CD14-positive monocyte (primary cell): ENCODE results near the gene CHADL. TPM values are rescaled to one million over a fixed set of nuclear protein-coding genes. Genes with fewer than 3 reads are reported as not detected.

Experiments used
- DNase-seq, 3 donors: peaks; one replicate each; pipeline ENCODE4 v3.0.0-alpha.2; 2011 to 2022
- H2AFZ ChIP-seq: 2 replicates; pipeline ENCODE4 v1.6.0; 2012; ENCODE audit warnings: mild to moderate bottlenecking, low read depth, low read length, inconsistent platforms; ENCODE audit not compliant: insufficient read depth, poor library complexity, severe bottlenecking
- H3K27ac ChIP-seq, 2 donors: 1 replicate in 1 of 2; 2 replicates in 1 of 2; pipeline ENCODE4 v1.5.1; 2012 to 2013; ENCODE audit warnings: low read length in 2 of 2, control low read depth in 1 of 2, inconsistent platforms in 1 of 2, low read depth in 1 of 2, mild to moderate bottlenecking in 1 of 2
- H3K27me3 ChIP-seq, 2 donors: one replicate each; pipeline versions ENCODE4 v1.6.0 to v1.6.1; 2011 to 2013; ENCODE audit warnings: low read length in 2 of 2; ENCODE audit not compliant: control insufficient read depth in 2 of 2, insufficient read depth in 2 of 2
- H3K36me3 ChIP-seq, 2 donors: replicated peaks in 1 of 2; 1 replicate in 1 of 2; 2 replicates in 1 of 2; pipeline versions ENCODE4 v1.5.1 to v1.6.1; 2012 to 2013; ENCODE audit warnings: low read length in 2 of 2, control low read depth in 1 of 2, inconsistent platforms in 1 of 2, mild to moderate bottlenecking in 1 of 2; ENCODE audit not compliant: insufficient read depth in 2 of 2, control insufficient read depth in 1 of 2
- H3K4me1 ChIP-seq, 2 donors: 1 replicate in 1 of 2; 2 replicates in 1 of 2; pipeline versions ENCODE4 v1.5.1 to v1.6.1; 2012 to 2013; ENCODE audit warnings: low read length in 2 of 2, control low read depth in 1 of 2, inconsistent platforms in 1 of 2, mild to moderate bottlenecking in 1 of 2, moderate library complexity in 1 of 2; ENCODE audit not compliant: insufficient read depth in 2 of 2, control insufficient read depth in 1 of 2
- H3K4me2 ChIP-seq: replicated peaks from 2 replicates; pipeline ENCODE3; 2012; ENCODE audit warnings: low read length, moderate library complexity, mild to moderate bottlenecking; ENCODE audit not compliant: poor library complexity, severe bottlenecking; ENCODE audit errors: extremely low read depth
- H3K4me3 ChIP-seq, 3 experiments: fragments of 200-600 bp in 1 of 3; sonication (generic) in 1 of 3; replicated peaks in 1 of 3; 1 replicate in 2 of 3; 2 replicates in 1 of 3; pipeline ENCODE4 v1.5.1; 2011 to 2013; ENCODE audit warnings: low read length in 3 of 3, mild to moderate bottlenecking in 3 of 3, control low read depth in 2 of 3, low read depth in 2 of 3, inconsistent platforms in 1 of 3, moderate library complexity in 1 of 3
- H3K79me2 ChIP-seq: 2 replicates; pipeline ENCODE4 v1.6.0; 2012; ENCODE audit warnings: mild to moderate bottlenecking, control low read depth, inconsistent platforms, low read length, moderate library complexity; ENCODE audit not compliant: insufficient read depth
- H3K9ac ChIP-seq: 2 replicates; pipeline ENCODE4 v1.6.0; 2017; ENCODE audit warnings: low read length, mild to moderate bottlenecking; ENCODE audit not compliant: insufficient read depth, poor library complexity, severe bottlenecking
- H3K9me3 ChIP-seq, 2 donors: replicated peaks in 1 of 2; 1 replicate in 1 of 2; 2 replicates in 1 of 2; pipeline versions ENCODE4 v1.5.1 to v1.6.1; 2012 to 2013; ENCODE audit warnings: low read length in 2 of 2, control low read depth in 1 of 2; ENCODE audit not compliant: control insufficient read depth in 1 of 2, insufficient read depth in 1 of 2
- H4K20me1 ChIP-seq: 2 replicates; pipeline ENCODE4 v1.6.0; 2012; ENCODE audit warnings: mild to moderate bottlenecking, low read length, control low read depth, moderate library complexity; ENCODE audit not compliant: insufficient read depth
- H3K27ac Mint-ChIP-seq, 7 donors: one replicate each; pipeline ENCODE4 v1.8.0; 2020; ENCODE audit warnings: mild to moderate bottlenecking in 7 of 7, mixed read lengths in 7 of 7, moderate library complexity in 6 of 7, inconsistent platforms in 2 of 7
- H3K27me3 Mint-ChIP-seq, 3 donors: one replicate each; pipeline ENCODE4 v1.8.0; 2021 to 2022; ENCODE audit warnings: low read depth in 3 of 3, mild to moderate bottlenecking in 3 of 3, mixed read lengths in 3 of 3, moderate library complexity in 3 of 3, inconsistent platforms in 1 of 3
- H3K36me3 Mint-ChIP-seq, 2 donors: one replicate each; pipeline ENCODE4 v1.8.0; 2020; ENCODE audit warnings: mixed read lengths in 2 of 2, inconsistent platforms in 1 of 2, mild to moderate bottlenecking in 1 of 2
- H3K4me1 Mint-ChIP-seq: one replicate; pipeline ENCODE4 v1.8.0; 2020; ENCODE audit warnings: mild to moderate bottlenecking, mixed read lengths
- H3K4me3 Mint-ChIP-seq, 2 donors: one replicate each; pipeline ENCODE4 v1.8.0; 2020; ENCODE audit warnings: mild to moderate bottlenecking in 2 of 2, mixed read lengths in 2 of 2, moderate library complexity in 1 of 2
- H3K9me3 Mint-ChIP-seq, 7 donors: one replicate each; pipeline ENCODE4 v1.8.0; 2020 to 2022; ENCODE audit warnings: mixed read lengths in 7 of 7, mild to moderate bottlenecking in 6 of 7, moderate library complexity in 6 of 7, inconsistent platforms in 2 of 7
- WGBS: methylation state at CpG from one replicate; pipeline ENCODE4 v1.1.5; 2013; ENCODE audit warnings: missing lambda C conversion rate; ENCODE audit not compliant: insufficient coverage; 5-methylcytosine and 5-hydroxymethylcytosine counted together
- intact Hi-C, 2 donors: fragments of 100-400 bp; cut with micrococcal nuclease; formaldehyde crosslinking; loops; one replicate each; pipeline versions ENCODE4 v1.15.0 to v1.15.1; 2023
- polyA plus RNA-seq, 3 donors: library from polyadenylated mRNA; depleted of rRNA in 1 of 3; unstranded in 2 of 3; stranded (reverse) in 1 of 3; fragments of 300-500 nt in 2 of 3; fragments of >200 nt in 1 of 3; fragmentation: Illumina TruSeq in 2 of 3; gene quantifications; 1 replicate in 2 of 3; 2 replicates in 1 of 3; pipeline ENCODE4 v1.2.3, GENCODE V29; 2012 to 2021
- TF ChIP-seq, protein P1 (sequence below): fragments of 200-600 bp; IDR thresholded peaks from one replicate; pipeline ENCODE4 v1.8.0; 2022; ENCODE audit warnings: antibody characterized with exemption, mild to moderate bottlenecking

The CHADL gene
- polyA plus RNA-seq, 3 donors = 0.11 to 0.35 (median 0.27) TPM

DNA sequence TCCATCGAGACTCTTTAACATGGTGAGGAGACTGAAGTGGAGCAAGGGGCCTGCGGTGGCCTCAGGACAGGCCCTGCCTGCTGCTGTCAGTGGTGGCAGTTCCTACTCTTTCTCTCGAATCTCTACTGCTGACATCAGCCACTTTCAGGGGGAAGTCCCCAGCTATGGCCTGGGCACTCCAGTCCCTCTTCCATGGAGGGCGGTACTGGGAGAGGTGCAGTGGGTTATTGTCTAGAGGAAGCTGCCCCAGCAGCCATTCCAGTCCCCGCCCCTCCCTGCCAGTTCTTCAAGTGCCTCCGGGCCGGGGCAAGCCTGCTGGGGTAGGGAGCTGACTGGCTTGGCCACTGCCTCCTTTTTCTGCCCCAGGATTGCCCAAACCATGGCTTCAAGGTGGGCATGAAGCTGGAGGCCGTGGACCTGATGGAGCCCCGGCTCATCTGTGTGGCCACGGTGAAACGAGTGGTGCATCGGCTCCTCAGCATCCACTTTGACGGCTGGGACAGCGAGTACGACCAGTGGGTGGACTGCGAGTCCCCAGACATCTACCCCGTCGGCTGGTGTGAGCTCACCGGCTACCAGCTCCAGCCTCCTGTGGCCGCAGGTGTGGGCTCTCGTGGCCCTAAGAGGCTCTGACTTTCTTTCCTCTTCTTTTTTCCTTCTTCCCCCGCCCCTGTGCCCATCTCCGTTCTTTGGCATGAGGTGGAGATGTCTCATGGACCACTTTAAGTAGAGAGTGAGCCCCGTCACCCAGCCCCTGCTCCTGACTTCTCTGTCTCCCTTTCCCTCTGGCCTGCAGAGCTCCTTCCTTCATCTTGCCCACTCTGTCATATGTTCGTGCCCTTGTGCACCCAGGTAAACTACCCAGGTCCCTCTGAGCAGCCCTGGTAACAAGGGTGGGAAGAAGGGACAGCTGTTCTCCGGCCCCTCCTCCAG is 13.7 kb downstream of the CHADL start:
- no peak overlapping the region for H3K4me2 ChIP-seq
- no peaks in the 10 kb centered on the region for H4K20me1 ChIP-seq
- H3K4me3 Mint-ChIP-seq = no peak overlapping the region
- H3K36me3 Mint-ChIP-seq = peaks cover 68 to 89% of the 10 kb centered on the region in 2 donors
- WGBS = 95% methylated on average over 16 of the region's 26 CpGs
- no peaks in the 10 kb centered on the region for H3K79me2 ChIP-seq
- H2AFZ ChIP-seq = no peak overlapping the region
- H3K27me3 ChIP-seq = no peaks in the 10 kb centered on the region
- TF ChIP-seq, protein P1, sequence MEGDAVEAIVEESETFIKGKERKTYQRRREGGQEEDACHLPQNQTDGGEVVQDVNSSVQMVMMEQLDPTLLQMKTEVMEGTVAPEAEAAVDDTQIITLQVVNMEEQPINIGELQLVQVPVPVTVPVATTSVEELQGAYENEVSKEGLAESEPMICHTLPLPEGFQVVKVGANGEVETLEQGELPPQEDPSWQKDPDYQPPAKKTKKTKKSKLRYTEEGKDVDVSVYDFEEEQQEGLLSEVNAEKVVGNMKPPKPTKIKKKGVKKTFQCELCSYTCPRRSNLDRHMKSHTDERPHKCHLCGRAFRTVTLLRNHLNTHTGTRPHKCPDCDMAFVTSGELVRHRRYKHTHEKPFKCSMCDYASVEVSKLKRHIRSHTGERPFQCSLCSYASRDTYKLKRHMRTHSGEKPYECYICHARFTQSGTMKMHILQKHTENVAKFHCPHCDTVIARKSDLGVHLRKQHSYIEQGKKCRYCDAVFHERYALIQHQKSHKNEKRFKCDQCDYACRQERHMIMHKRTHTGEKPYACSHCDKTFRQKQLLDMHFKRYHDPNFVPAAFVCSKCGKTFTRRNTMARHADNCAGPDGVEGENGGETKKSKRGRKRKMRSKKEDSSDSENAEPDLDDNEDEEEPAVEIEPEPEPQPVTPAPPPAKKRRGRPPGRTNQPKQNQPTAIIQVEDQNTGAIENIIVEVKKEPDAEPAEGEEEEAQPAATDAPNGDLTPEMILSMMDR = no peak
- H3K27me3 Mint-ChIP-seq = peaks cover 0 to 2% (median 0%) of the 10 kb centered on the region in 3 donors
- peak overlapping the region in 5 of 7 donors; percentile 27 to 62 (median 44) for H3K27ac Mint-ChIP-seq
- no peaks in the 10 kb centered on the region for H3K4me1 ChIP-seq
- peak in 1 of 3 donors; percentile 18 for DNase-seq
- H3K4me1 Mint-ChIP-seq = peaks cover 3% of the 10 kb centered on the region
- peaks cover 62 to 90% of the 10 kb centered on the region in 2 donors for H3K36me3 ChIP-seq
- no peak overlapping the region for H3K9ac ChIP-seq
- H3K9me3 Mint-ChIP-seq = no peaks in the 10 kb centered on the region
- H3K27ac ChIP-seq = peak overlapping the region in 1 of 2 donors; percentile 64
- intact Hi-C loops = no loop called here
- H3K9me3 ChIP-seq = no peaks in the 10 kb centered on the region
- no peak overlapping the region for H3K4me3 ChIP-seq

DNA sequence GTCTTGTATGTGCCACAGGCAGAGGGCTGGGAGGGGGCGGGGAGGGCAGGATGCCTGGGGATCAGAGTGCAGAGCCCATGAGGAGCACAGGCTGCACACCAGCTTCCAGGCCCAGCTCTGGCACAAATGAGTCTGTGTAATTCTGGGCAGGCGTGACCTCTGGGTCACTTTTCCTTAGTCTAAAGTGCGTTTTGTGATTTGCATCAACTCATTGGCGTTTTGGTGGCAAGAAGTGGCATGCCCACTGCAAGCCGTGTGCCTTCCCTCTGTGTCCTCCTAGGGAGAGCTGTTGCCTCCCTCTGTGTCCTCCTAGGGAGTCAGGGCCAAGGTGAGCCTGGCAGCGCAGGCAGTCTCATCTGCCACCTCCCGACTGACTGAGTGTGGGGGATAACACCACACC is 17.2 kb downstream of the CHADL start:
- H3K27ac ChIP-seq = peak overlapping the region in 1 of 2 donors; percentile 38
- H3K9me3 Mint-ChIP-seq = no peaks in the 10 kb centered on the region
- no peak for DNase-seq
- H3K4me2 ChIP-seq = no peak overlapping the region
- no peak overlapping the region for H3K9ac ChIP-seq
- no peaks in the 10 kb centered on the region for H3K9me3 ChIP-seq
- peaks cover 0 to 1% of the 10 kb centered on the region in 2 donors for H3K4me1 ChIP-seq
- intact Hi-C loops = no loop called here
- peaks cover 73 to 98% of the 10 kb centered on the region in 2 donors for H3K36me3 Mint-ChIP-seq
- H3K27me3 Mint-ChIP-seq = peaks cover 0 to 2% (median 0%) of the 10 kb centered on the region in 3 donors
- WGBS = 97% methylated on average over 5 of the region's 7 CpGs
- no peak overlapping the region for H3K4me3 ChIP-seq
- TF ChIP-seq, protein P1 = no peak
- H3K4me3 Mint-ChIP-seq = no peak overlapping the region
- no peak overlapping the region for H2AFZ ChIP-seq
- H3K27me3 ChIP-seq = no peaks in the 10 kb centered on the region
- H3K4me1 Mint-ChIP-seq = peaks cover 3% of the 10 kb centered on the region
- peaks cover 73 to 95% of the 10 kb centered on the region in 2 donors for H3K36me3 ChIP-seq
- peak overlapping the region in 1 of 7 donors; percentile 65 for H3K27ac Mint-ChIP-seq
- no peaks in the 10 kb centered on the region for H4K20me1 ChIP-seq
- H3K79me2 ChIP-seq = no peaks in the 10 kb centered on the region
